GM18870 (cell line): ENCODE measurements around the gene B4GALT6.

ENCODE experiments used
- ATAC-seq: cut with Tn5 transposase; IDR thresholded peaks from one replicate; pipeline ENCODE4 v1.9.1; 2021; ENCODE audit warnings: moderate library complexity; ENCODE audit not compliant: unreplicated experiment

Gene B4GALT6

GRCh38 chr18:31636387-31636786, 48.0 kb downstream of the B4GALT6 start:
- no peak for ATAC-seq

- peak; percentile 96 for ATAC-seq
These were observed 50.1 kb downstream of the B4GALT6 start for GRCh38 chr18:31634331-31634713.

GRCh38 chr18:31633392-31634330, 50.7 kb downstream of the B4GALT6 start:
- ATAC-seq: no peak

GRCh38 chr18:31632356-31632755, 52.0 kb downstream of the B4GALT6 start:
- ATAC-seq: no peak

GRCh38 chr18:31631526-31631925, 52.9 kb downstream of the B4GALT6 start:
- no peak for ATAC-seq

- ATAC-seq: no peak
These were observed 53.8 kb downstream of the B4GALT6 start for GRCh38 chr18:31630549-31630948.

- no peak for ATAC-seq
These were observed 58.0 kb downstream of the B4GALT6 start for GRCh38 chr18:31626409-31626808.

- no peak for ATAC-seq
These were observed 59.3 kb downstream of the B4GALT6 start for GRCh38 chr18:31624892-31625640.

GRCh38 chr18:31619291-31619690, 65.1 kb downstream of the B4GALT6 start:
- ATAC-seq: no peak

GRCh38 chr18:31618801-31619200, 65.6 kb downstream of the B4GALT6 start:
- ATAC-seq: no peak

GRCh38 chr18:31617031-31617717, 67.2 kb downstream of the B4GALT6 start:
- ATAC-seq: no peak

- ATAC-seq: no peak
These were observed 67.8 kb downstream of the B4GALT6 start for GRCh38 chr18:31616586-31616985.

- ATAC-seq: no peak
These were observed 70.3 kb downstream of the B4GALT6 start for GRCh38 chr18:31614044-31614443.

- no peak for ATAC-seq
These were observed 72.3 kb downstream of the B4GALT6 start for GRCh38 chr18:31612124-31612523.

GRCh38 chr18:31611511-31611910, 72.9 kb downstream of the B4GALT6 start:
- no peak for ATAC-seq

- ATAC-seq: peak; percentile 47
These were observed 73.8 kb downstream of the B4GALT6 start for GRCh38 chr18:31610286-31611205.

- peak; percentile 38 for ATAC-seq
These were observed 74.5 kb downstream of the B4GALT6 start for GRCh38 chr18:31609886-31610285.

GRCh38 chr18:31607384-31607783, 77.0 kb downstream of the B4GALT6 start:
- ATAC-seq: no peak

- ATAC-seq: no peak
These were observed 78.1 kb downstream of the B4GALT6 start for GRCh38 chr18:31606265-31606664.

GRCh38 chr18:31603315-31603714, 81.1 kb downstream of the B4GALT6 start:
- ATAC-seq: no peak
